ENCODE results near the gene HEATR5B.
"Not testable (repeated sequence)": the region's sequence is repeated elsewhere in the genome, so short reads cannot be mapped to it uniquely, and the experiment has no call there.

HEATR5B gene

DNA sequence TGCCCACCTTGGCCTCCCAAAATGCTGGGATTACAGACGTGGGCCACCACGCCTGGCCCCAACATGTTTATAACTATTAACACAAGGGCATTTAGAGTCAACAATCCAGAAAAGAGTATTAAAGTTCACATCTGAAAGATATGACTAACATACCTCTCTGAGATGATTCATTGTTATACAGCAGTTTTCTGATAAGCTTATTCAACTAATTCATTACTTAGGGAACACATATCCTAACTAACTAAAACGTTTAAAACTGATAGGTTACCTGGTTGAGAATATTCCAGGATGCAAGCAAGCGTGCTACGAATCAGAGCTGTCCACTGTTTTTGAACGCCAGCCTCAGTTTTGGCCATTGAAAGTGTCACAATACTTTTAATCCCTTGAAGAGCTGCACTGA, 83.9 kb downstream of the HEATR5B start:
- FAIRE-seq (no peak), DNase-seq (ENCODE audit: insufficient read length, low spot score) (no peak)

DNA sequence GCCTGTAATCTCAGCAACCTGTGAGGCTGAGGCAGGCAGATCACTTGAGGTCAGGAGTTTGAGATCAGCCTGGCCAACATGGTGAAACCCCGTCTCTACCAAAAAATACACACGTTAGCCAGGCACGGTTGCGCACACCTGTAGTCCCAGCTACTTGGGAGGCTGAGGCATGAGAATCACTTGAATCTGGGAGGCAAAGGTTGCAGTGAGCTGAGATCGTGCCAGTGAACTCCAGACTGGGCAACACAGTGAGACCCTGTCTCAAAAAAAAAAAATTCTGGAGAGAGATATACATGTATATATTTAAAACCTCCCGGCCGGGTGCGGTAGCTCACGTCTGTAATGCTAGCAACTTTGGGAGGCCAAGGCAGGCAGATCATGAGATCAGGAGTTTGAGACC, 84.8 kb downstream of the HEATR5B start:
- not testable (repeated sequence) for DNase-seq (ENCODE audit: insufficient read length, low spot score); FAIRE-seq

More for the DNA sequence above, 83.9 kb downstream of the HEATR5B start:
- TF ChIP-seq POLR2A (IDR thresholded peaks at IDR 0.05; ENCODE audit: low read depth, low read length): no peak
- TF ChIP-seq PAX5 (IDR thresholded peaks at IDR 0.05; ENCODE audit: insufficient read depth, low read length, severe bottlenecking): no peak
- TF ChIP-seq SPI1 (IDR thresholded peaks at IDR 0.05; ENCODE audit: low read depth, low read length): no peak
- TF ChIP-seq TAF1 (IDR thresholded peaks at IDR 0.05; ENCODE audit: low read depth, low read length): no peak
- no peak for TF ChIP-seq POU2F2 (IDR thresholded peaks at IDR 0.05; ENCODE audit: low read depth, low read length)
- TF ChIP-seq POLR2AphosphoS5 (IDR thresholded peaks at IDR 0.05; ENCODE audit: low read depth, low read length): no peak

DNA sequence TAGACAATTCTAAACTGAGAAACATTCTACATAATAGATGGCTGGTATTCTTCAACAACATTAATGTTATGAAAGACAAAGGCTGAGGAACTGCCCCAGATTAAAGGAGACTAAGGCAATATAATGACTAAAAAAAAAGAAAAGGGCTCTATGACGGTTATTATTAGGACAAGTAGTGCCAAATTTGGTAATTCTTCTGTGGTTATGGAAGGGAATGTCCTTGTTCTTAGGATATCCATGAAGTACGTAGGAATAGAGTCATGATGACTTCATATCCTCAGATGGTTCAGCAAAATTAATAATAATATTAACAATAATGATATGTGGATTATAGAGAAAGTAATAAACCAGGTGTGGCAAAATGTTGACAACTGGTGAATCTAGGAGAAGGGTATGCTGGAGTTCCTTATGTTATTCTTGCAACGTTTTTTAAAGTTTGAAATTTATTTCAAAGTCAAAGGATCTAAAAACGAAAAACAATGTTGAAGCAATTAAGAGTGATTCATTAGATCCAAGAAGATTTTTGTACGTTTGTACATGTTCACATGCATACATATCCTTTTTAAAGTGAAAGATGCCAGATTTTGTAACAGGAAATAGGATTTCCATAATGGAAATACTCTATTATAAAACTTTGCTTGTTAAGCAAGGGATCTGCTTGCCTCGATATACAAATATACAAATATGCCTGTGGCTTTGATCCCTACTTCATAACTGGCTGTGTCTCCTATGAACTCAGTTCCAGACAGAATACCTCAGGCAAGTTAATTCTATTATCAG, 90.1 kb downstream of the HEATR5B start:
- DNase-seq (ENCODE audit: insufficient read length, low spot score) (no peak), FAIRE-seq (no peak)
- TF ChIP-seq TAF1 (IDR thresholded peaks at IDR 0.05; ENCODE audit: low read depth, low read length) (no peak), POU2F2 (IDR thresholded peaks at IDR 0.05; ENCODE audit: low read depth, low read length) (no peak), POLR2A (IDR thresholded peaks at IDR 0.05; ENCODE audit: low read depth, low read length) (no peak), SPI1 (IDR thresholded peaks at IDR 0.05; ENCODE audit: low read depth, low read length) (no peak), POLR2AphosphoS5 (IDR thresholded peaks at IDR 0.05; ENCODE audit: low read depth, low read length) (no peak), PAX5 (IDR thresholded peaks at IDR 0.05; ENCODE audit: insufficient read depth, low read length, severe bottlenecking) (no peak)

DNA sequence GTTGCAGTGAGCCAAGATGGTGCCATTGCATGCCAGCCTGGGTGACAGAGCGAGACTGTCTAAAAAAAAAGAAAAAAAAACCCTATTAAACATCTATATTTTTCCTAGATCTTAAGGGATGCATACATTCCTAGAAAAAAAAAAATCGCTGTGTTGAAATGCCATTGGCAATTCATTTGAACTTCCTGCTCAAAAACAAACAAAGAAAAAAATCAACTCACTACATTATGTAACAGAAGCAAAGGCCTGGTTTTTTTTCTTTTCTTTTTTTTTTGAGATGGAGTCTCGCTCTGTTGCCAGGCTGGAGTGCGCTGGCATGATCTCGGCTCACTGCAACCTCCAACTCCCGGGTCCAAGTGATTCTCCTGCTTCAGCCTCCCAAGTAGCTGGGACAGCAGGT, 96.2 kb downstream of the HEATR5B start:
- no peak for FAIRE-seq

DNA sequence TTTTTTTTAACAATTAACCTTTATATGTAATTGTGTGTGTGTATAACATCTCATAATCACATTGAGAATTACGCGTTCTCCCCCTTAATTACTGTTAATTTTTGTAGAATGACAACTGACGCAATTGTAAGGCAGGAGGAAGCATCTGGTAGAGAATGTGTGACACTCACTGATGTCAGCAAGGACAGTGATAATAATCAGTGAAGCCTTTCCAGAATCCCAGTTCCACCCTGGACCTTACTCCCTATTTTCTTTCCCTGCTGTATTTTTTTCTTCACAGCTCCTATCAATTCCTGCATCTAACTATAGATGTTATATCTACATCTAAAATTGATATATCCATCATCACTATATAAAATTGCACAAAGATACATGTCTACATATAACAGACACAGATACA, 101.7 kb downstream of the HEATR5B start:
- TF ChIP-seq TAF1 (IDR thresholded peaks at IDR 0.05; ENCODE audit: low read depth, low read length) (no peak), POU2F2 (IDR thresholded peaks at IDR 0.05; ENCODE audit: low read depth, low read length) (no peak), POLR2A (IDR thresholded peaks at IDR 0.05; ENCODE audit: low read depth, low read length) (no peak), POLR2AphosphoS5 (IDR thresholded peaks at IDR 0.05; ENCODE audit: low read depth, low read length) (no peak), SPI1 (IDR thresholded peaks at IDR 0.05; ENCODE audit: low read depth, low read length) (no peak), PAX5 (IDR thresholded peaks at IDR 0.05; ENCODE audit: insufficient read depth, low read length, severe bottlenecking) (no peak)
- FAIRE-seq (no peak), DNase-seq (ENCODE audit: insufficient read length, low spot score) (no peak)

More for the DNA sequence above, 96.2 kb downstream of the HEATR5B start:
- DNase-seq (ENCODE audit: insufficient read length, low spot score): no peak
- TF ChIP-seq POLR2AphosphoS5 (IDR thresholded peaks at IDR 0.05; ENCODE audit: low read depth, low read length): no peak
- TF ChIP-seq TAF1 (IDR thresholded peaks at IDR 0.05; ENCODE audit: low read depth, low read length): no peak
- no peak for TF ChIP-seq POU2F2 (IDR thresholded peaks at IDR 0.05; ENCODE audit: low read depth, low read length)
- no peak for TF ChIP-seq PAX5 (IDR thresholded peaks at IDR 0.05; ENCODE audit: insufficient read depth, low read length, severe bottlenecking)
- TF ChIP-seq SPI1 (IDR thresholded peaks at IDR 0.05; ENCODE audit: low read depth, low read length): no peak
- no peak for TF ChIP-seq POLR2A (IDR thresholded peaks at IDR 0.05; ENCODE audit: low read depth, low read length)

DNA sequence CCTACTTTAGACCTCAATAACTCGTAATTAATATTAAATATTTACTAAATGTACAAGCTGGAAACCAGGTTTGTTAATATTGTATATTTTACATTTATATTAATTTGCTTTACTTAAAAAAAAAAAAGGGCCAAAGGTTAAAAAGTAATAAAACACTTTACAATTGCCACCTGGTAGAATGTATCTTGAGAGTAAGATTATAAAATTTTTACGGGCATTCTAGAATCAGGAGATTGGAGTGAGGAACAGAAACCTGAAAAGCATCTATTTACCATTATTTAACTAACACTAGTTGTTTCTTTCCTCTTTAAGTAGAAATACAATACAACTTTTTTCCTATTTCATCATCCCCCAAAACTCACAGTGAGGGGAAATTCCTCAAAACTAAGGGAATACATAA, 102.3 kb downstream of the HEATR5B start:
- DNase-seq (ENCODE audit: insufficient read length, low spot score): no peak
- FAIRE-seq: no peak
- TF ChIP-seq POU2F2 (IDR thresholded peaks at IDR 0.05; ENCODE audit: low read depth, low read length): no peak
- no peak for TF ChIP-seq POLR2AphosphoS5 (IDR thresholded peaks at IDR 0.05; ENCODE audit: low read depth, low read length)
- no peak for TF ChIP-seq POLR2A (IDR thresholded peaks at IDR 0.05; ENCODE audit: low read depth, low read length)
- no peak for TF ChIP-seq TAF1 (IDR thresholded peaks at IDR 0.05; ENCODE audit: low read depth, low read length)
- TF ChIP-seq PAX5 (IDR thresholded peaks at IDR 0.05; ENCODE audit: insufficient read depth, low read length, severe bottlenecking): no peak
- no peak for TF ChIP-seq SPI1 (IDR thresholded peaks at IDR 0.05; ENCODE audit: low read depth, low read length)

DNA sequence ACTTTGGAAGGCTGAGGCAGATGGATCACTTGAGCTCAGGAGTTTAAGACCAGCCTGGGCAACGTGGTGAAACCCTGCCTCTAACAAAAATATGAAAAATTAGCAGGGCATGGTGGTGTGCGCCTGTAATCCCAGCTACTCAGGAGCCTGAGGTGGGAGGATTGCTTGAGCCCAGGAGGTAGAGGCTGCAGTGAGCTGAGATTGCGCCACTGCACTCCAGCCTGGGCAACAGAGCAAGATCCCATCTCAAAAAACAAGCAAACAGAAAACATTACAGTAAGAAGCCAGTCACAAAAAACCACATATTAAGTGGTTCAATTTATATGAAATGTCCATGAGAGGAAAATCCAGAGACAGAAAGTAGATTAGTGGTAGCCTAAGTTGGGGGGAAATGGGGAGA, 105.2 kb downstream of the HEATR5B start:
- FAIRE-seq; DNase-seq (ENCODE audit: insufficient read length, low spot score): not testable (repeated sequence)

DNA sequence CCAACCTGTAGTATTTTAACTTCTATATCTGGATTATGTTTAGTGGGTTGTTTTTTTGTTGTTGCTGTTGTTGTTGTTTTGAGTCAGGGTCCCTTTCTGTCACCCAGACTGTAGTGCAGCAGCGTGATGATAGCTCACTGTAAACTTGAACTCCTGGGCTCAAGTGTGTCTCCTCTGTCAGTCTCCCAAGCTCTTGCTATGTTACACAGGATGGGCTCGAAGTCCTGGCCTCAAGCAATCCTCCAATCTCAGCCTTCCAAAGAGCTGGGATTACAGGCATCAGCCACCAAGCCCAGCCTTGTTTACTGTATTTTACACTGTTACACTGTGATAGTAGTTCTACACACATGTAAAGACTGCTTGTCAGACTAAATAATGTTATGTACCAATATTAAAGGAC, 108.1 kb downstream of the HEATR5B start:
- no peak for FAIRE-seq
- TF ChIP-seq POU2F2 (IDR thresholded peaks at IDR 0.05; ENCODE audit: low read depth, low read length) (no peak), POLR2A (IDR thresholded peaks at IDR 0.05; ENCODE audit: low read depth, low read length) (no peak), POLR2AphosphoS5 (IDR thresholded peaks at IDR 0.05; ENCODE audit: low read depth, low read length) (no peak), SPI1 (IDR thresholded peaks at IDR 0.05; ENCODE audit: low read depth, low read length) (no peak), TAF1 (IDR thresholded peaks at IDR 0.05; ENCODE audit: low read depth, low read length) (no peak), PAX5 (IDR thresholded peaks at IDR 0.05; ENCODE audit: insufficient read depth, low read length, severe bottlenecking) (no peak)
- no peak for DNase-seq (ENCODE audit: insufficient read length, low spot score)

DNA sequence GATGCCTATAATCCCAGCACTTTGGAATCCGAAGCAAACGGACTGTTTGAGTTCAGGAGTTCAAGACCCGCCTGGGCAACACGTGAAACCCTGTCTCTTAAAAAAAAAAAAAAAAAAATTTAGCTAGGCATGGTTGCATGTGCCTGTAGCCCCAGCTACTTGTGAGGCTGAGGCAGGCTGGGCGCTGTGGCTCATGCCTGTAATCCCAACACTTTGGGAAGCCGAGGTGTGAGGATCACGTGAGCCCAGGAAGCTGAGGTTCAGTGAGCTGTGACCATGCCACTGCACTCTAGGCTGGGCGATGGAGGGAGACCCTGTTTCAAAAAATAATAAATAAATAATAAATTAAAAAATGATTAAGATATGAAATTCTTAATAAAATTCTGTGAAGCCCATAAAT, 108.9 kb downstream of the HEATR5B start:
- DNase-seq (ENCODE audit: insufficient read length, low spot score) (no peak), FAIRE-seq (no peak)
- TF ChIP-seq POLR2A (IDR thresholded peaks at IDR 0.05; ENCODE audit: low read depth, low read length) (no peak), POU2F2 (IDR thresholded peaks at IDR 0.05; ENCODE audit: low read depth, low read length) (no peak), PAX5 (IDR thresholded peaks at IDR 0.05; ENCODE audit: insufficient read depth, low read length, severe bottlenecking) (no peak), TAF1 (IDR thresholded peaks at IDR 0.05; ENCODE audit: low read depth, low read length) (no peak), POLR2AphosphoS5 (IDR thresholded peaks at IDR 0.05; ENCODE audit: low read depth, low read length) (no peak), SPI1 (IDR thresholded peaks at IDR 0.05; ENCODE audit: low read depth, low read length) (no peak)

DNA sequence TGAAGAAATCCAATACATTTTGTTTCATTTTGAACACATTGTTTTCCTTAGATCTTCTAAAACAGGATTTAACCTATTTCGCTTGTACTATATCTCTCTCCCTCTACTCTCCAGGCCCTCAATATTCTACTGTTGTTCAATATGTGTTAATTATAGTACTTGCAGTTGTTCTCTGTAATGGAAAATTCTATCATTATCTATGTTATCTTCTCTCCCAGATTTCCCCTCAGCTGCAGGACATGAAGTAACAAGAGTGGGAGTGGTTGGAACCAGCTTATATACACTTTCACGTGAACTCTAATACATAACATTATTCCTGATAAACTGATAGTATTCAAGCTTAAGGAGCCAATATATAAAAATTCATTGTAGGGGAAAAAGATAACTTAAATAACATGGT, 110.9 kb downstream of the HEATR5B start:
- TF ChIP-seq POU2F2 (IDR thresholded peaks at IDR 0.05; ENCODE audit: low read depth, low read length) (no peak), PAX5 (IDR thresholded peaks at IDR 0.05; ENCODE audit: insufficient read depth, low read length, severe bottlenecking) (no peak), TAF1 (IDR thresholded peaks at IDR 0.05; ENCODE audit: low read depth, low read length) (no peak), SPI1 (IDR thresholded peaks at IDR 0.05; ENCODE audit: low read depth, low read length) (no peak), POLR2A (IDR thresholded peaks at IDR 0.05; ENCODE audit: low read depth, low read length) (no peak), POLR2AphosphoS5 (IDR thresholded peaks at IDR 0.05; ENCODE audit: low read depth, low read length) (no peak)
- no peak for DNase-seq (ENCODE audit: insufficient read length, low spot score)
- no peak for FAIRE-seq

Data from GM12891 (cell line).